Measurements from ENCODE around the gene PHLPP1.

- no peak for TF ChIP-seq EZH2 (IDR thresholded peaks at IDR 0.05)
- no peak for TF ChIP-seq FOXP2 (optimal IDR thresholded peaks at IDR 0.05; ENCODE audit: control extremely low read depth, extremely low read length, insufficient read depth)
- no peak for TF ChIP-seq POLR2AphosphoS5 (IDR thresholded peaks at IDR 0.05; ENCODE audit: borderline replicate concordance, low read depth, low read length)
These were observed 96.3 kb downstream of the PHLPP1 start for GRCh38 chr18:62811674-62812073.
